GM12892 (cell line): ENCODE data around the gene PSMD12.

ENCODE experiments used
- POLR2A ChIP-seq: IDR thresholded peaks from 2 replicates; pipeline ENCODE4 v1.6.1; 2011; ENCODE audit warnings: low read depth, low read length, control low read depth
- POLR2AphosphoS5 ChIP-seq: IDR thresholded peaks from 2 replicates; pipeline ENCODE4 v1.6.1; 2011; ENCODE audit warnings: low read depth, low read length, control low read depth

DNA sequence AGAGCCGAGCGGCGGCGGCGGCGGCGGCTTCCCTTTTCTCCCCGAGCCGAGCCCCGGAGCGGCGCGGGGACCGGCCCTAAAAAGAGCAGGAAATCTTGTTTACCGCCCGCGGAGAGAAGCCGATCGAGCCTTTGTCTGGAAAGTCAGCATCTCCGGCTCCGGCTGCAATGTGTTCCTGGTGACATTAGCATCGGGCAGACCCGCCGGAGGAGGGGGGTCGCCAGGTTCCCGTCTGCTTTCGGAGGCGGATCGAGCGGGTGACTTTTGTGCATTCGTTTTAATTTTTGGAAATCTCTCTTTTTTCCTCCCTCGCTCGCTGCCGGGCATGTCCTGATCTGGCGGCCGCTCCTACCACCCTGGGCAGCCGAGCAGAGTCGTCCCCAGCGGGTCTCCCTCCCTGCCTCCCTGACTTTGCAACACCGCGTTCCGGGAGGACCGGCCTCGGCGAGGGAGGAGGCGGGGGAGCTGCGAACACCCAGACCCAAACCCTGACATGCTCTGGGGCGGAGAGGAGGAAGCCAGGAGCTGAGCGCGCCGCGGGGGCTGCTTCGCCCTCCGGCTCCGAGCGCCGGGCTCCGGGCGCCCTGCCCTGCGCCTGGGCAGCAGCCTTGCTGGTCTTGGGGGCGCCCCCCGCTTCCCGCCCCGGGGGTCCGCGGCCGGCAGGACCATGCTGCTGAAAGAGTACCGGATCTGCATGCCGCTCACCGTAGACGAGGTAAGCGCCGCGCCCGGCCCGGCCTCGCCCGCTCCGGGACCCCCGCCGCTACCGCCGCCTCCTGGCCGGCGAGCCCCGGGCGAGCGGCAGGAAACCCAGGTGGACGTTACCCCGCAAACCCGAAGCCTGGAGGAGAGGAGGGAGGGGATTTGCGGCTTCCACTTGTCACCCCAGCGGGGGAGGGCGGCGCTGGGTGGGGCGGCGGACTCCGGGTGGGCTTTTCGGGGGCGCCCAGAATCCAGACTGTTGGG is 11.4 kb upstream of the PSMD12 start:
- TF ChIP-seq POLR2AphosphoS5, result no peak
- peak; percentile 6; the same call in 1 of the 2 replicates for TF ChIP-seq POLR2A
